SIG-M5 (cell line): ENCODE results near the gene SLC35F3.
"Not testable (repeated sequence)": the region's sequence is repeated elsewhere in the genome, so short reads cannot be mapped to it uniquely, and the experiment has no call there.

Source experiments
- DNase-seq: peaks from one replicate; lab custom pipeline; 2025; lab: John Stamatoyannopoulos, UW

The SLC35F3 gene

DNA sequence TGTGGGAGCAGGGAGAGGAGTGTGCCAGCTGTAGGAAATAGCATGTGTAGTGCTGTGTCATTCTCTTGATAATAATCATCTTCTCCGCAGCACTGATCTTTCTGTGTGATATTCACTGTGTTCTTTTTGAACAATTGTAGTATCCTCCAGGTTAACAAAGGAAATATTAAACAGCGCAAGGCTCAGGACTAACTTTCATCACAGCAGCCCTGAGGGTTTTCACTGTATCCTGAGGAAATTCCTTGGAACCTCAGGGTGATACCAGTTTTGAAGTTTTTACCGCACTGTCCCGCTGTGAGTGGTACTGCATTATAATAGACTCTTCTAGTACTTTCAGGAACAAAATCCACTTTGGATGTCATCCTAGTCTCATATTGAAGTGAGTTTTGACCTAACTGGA is 240.4 kb downstream of the SLC35F3 start:
- no peak for DNase-seq

DNA sequence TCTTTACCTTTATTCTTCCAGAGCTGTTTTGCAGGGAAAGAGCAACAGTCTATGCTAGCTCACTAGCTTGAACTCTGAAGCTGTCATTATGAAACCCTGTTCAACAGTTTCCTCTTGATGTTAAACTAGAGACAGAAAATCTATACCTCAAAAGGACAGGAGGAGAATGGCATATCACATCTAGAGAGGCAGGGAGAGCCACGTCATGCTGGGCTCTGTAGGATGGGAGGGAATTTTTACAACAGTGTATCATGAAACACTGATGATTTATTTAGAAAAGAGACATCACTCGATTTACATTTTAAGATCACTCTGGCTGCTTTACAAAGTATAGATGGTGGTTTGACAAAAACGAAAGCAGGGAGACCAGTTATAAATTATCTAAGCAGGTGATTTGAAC is 243.9 kb downstream of the SLC35F3 start:
- no peak for DNase-seq

- DNase-seq, result no peak
Measured at GRCh38 chr1:234148816-234149215, 244.3 kb downstream of the SLC35F3 start.

DNA sequence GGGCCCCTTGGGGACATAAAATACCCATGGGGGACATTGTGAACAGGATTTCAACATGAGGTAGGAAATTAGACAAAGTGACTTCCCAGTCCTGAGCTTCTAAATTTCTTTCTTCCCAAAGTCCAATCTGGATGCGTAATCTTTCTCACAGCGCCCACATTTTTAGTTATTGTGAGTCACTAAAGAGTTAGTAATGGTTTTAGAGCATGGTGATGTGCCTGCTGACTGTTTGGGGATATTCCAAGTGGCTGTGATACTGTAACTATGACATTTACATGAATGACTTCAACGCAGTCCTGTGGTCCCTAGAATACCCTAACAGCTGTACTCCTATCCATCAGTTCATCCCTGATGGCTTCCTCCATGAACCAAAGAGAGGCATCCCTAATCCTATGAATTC is 244.7 kb downstream of the SLC35F3 start:
- DNase-seq, result no peak

GRCh38 chr1:234150892-234151291 is 246.4 kb downstream of the SLC35F3 start:
- no peak for DNase-seq

GRCh38 chr1:234152344-234152743 is 247.9 kb downstream of the SLC35F3 start:
- not testable (repeated sequence) for DNase-seq

- DNase-seq, result no peak
Measured at GRCh38 chr1:234154320-234155251, 250.1 kb downstream of the SLC35F3 start.

- DNase-seq, result no peak
Measured at GRCh38 chr1:234162661-234163060, 258.2 kb downstream of the SLC35F3 start.

- no peak for DNase-seq
Measured at GRCh38 chr1:234163267-234163919, 258.9 kb downstream of the SLC35F3 start.

DNA sequence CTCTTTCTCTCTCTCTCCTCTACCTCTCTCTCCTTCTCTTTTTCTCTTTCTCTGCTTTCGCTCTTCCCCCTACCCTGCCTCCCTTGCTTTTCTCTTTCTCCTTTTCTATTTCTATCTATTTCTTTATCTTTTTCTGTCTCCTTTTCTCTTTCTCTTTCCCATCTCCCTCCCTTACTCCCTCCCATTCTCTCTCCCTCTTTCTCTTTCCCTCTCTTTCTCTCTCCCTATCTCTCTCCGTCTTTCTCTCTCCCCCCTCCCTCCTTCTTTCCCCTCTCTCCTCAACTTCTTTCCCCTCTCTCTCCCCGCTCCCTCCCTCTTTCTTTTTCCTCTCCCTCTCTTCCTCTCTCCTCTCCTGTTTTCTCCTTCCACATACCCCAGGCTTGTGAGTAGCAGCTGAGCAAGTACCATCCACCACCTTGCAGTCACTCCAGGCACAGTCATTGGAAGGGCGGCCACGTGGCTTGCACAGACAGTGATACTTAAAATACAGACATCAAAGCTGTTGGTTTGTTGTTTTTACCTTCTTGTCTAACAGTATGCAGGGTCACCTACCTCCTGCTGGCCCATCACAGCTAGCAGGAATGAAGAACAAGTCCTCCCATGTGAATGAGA is 259.7 kb downstream of the SLC35F3 start:
- DNase-seq, result no peak

DNA sequence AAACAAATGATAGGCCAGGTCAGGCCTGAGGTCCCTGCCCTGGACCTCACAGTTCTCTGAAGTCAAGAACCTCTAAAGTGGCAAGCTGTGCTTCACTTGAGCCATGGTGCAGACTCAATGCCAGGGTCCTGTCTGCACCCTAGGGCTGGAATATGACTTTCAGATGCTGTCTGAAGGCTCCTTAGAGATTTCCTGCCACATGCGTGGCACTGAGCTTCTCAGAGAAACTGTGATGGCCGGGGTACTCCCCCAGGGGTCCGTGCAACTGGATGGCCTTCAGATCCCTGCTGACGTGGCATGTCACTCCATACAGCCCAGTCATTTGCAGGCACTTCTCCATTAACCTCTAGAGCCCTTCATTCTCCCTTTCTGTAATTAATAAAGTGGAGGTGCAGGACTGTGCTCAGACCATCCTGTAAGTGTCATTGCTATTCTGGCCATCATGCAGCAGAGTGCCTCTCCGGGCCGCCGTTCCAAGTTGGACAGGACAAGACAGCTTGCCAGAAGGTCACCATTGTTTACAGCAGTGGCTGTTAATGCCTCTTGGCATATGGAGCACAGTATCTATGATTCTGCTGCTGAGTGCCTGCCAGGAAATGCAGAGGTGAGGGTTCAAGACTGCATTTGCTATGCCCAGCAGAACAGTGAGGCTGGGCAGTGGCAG is 263.7 kb downstream of the SLC35F3 start:
- no peak for DNase-seq

- no peak for DNase-seq
Measured at GRCh38 chr1:234169161-234169849, 264.8 kb downstream of the SLC35F3 start.

- no peak for DNase-seq
Measured at GRCh38 chr1:234170067-234170466, 265.6 kb downstream of the SLC35F3 start.

DNA sequence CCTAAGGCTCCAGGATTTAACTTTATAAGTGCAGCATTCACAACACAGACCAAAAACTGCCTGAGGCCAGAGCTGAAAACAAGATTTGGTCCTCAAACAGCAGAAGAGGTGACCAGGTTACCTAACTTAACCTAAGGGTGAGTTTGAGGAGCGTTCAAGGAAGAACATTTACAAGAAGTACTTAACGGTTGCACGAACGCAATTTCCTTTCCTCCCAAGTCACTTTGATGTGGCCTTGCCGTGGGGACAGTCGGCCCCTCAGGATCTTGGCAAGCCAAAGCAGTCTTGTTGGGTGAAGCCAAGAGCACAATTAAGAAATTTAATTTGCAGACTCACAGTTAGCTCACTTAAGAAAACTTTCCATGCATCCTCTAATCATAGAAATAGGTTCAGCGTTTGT is 266.1 kb downstream of the SLC35F3 start:
- no peak for DNase-seq

- DNase-seq, result no peak
Measured at GRCh38 chr1:234173968-234174367, 269.5 kb downstream of the SLC35F3 start.

GRCh38 chr1:234175363-234175762 is 270.9 kb downstream of the SLC35F3 start:
- no peak for DNase-seq

DNA sequence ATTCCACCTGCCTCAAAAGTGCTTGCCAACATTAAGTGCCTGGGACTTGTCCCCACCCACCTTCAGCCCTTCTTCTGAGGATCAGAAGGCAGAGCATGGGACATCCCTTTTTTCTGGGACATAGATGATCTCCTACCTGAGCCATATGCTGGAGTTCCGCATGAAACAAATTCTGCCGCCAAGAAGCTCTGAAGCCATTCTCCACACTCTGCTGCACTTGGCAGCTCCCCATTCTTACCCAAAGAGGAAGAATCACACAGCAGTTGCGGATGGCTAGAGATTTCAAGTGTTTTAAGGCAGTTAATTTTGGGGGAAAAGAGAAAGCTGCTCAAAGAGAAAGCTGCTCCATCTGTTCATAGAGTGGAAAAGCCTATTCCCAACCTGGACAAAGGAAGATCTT is 271.5 kb downstream of the SLC35F3 start:
- no peak for DNase-seq

GRCh38 chr1:234176847-234177246 is 272.4 kb downstream of the SLC35F3 start:
- DNase-seq, result not testable (repeated sequence)

DNA sequence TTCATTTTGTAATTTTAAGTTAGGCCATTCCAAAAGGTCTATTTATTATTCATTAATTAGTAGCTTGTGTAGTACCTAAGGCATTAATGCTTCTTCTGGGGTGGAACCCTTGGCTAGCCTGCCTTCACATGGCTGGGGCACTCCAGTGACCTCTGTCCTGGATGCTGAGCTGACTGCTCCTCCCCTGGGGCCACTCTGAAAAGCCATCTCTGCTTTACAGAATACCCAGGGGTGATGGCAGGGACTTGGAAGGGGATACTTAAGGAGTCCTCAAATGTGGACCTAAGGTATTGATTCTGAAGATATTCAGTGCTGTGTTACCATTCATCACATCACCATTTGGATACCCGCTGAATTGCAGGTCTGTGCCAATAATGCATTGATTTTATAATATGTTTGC is 281.0 kb downstream of the SLC35F3 start:
- no peak for DNase-seq

GRCh38 chr1:234186037-234186688 is 281.7 kb downstream of the SLC35F3 start:
- DNase-seq, result no peak

DNA sequence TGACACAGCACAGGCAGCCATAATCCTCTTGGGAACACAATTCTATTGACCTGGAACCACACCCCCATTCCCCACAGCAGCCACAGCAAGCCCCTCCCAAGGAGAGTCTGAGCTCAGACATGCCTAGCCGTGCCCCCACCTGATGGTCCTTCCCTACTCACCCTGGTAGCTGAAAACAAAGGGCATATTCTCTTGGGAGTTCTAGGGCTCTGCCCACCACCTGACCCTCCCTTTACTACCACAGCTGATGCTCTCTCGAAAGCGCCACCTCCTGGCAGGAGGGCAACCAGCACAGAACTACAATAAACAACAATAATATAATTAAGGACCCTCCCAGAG is 283.9 kb downstream of the SLC35F3 start:
- no peak for DNase-seq
